Measurements from ENCODE around the gene SYNM.

The SYNM gene

GRCh38 chr15:99076109-99076508, 28.8 kb upstream of the SYNM start:
- no peak overlapping the region for H3K4me3 ChIP-seq (replicated peaks; ENCODE audit: low read depth, low read length)
- DNase-seq (ENCODE audit: extremely low read depth, low read depth): no peak
- TF ChIP-seq CTCF (IDR thresholded peaks at IDR 0.05; ENCODE audit: low read depth, low read length, missing control alignments): no peak

GRCh38 chr15:99076555-99077308, 28.1 kb upstream of the SYNM start:
- peak; percentile 78 for TF ChIP-seq CTCF (IDR thresholded peaks at IDR 0.05; ENCODE audit: low read depth, low read length, missing control alignments)
- no peak overlapping the region for H3K4me3 ChIP-seq (replicated peaks; ENCODE audit: low read depth, low read length)
- DNase-seq (ENCODE audit: extremely low read depth, low read depth): peak; percentile 80

DNA sequence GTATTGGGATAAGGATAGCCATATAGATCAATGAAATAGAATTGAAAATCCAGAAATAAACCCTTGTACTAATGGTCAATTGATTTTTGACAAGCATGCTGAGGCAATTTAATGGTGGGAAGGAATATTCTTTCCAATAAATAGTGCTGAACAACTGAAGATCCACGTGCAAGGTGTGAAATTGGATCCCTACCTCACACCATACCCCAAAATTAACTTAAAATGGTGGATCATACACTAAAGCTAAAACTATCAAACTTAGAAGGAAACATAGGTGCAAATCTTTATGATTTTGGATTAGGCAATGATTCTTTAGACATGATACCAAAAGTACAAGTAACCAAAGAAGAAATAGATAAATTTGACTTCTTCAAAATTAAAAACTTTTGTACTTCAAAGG, 22.1 kb upstream of the SYNM start:
- DNase-seq (ENCODE audit: extremely low read depth, low read depth): no peak
- TF ChIP-seq CTCF (IDR thresholded peaks at IDR 0.05; ENCODE audit: low read depth, low read length, missing control alignments): no peak
- H3K4me3 ChIP-seq (replicated peaks; ENCODE audit: low read depth, low read length): no peak overlapping the region

DNA sequence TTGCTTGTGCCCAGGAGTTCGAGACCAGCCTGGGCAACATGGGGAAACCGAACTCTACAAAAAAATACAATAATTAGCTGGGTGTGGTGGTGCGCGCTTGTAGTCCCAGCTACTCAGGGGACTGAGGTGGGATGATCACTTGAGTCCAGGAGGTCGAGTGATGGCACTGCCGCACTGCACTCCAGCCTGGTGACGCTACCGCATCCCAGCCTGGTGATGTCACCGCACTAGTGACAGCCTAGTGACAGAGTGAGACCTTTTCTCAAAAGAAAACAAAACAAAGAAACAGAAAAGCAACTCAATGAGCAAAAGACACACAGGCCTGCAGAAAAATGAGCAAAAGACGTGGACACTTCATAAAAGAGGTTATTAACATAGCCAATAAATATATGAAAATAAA, 19.9 kb upstream of the SYNM start:
- no peak for TF ChIP-seq CTCF (IDR thresholded peaks at IDR 0.05; ENCODE audit: low read depth, low read length, missing control alignments)
- DNase-seq (ENCODE audit: extremely low read depth, low read depth): no peak
- H3K4me3 ChIP-seq (replicated peaks; ENCODE audit: low read depth, low read length): no peak overlapping the region

GRCh38 chr15:99085413-99086326, 19.2 kb upstream of the SYNM start:
- no peak for DNase-seq (ENCODE audit: extremely low read depth, low read depth)
- no peak for TF ChIP-seq CTCF (IDR thresholded peaks at IDR 0.05; ENCODE audit: low read depth, low read length, missing control alignments)
- H3K4me3 ChIP-seq (replicated peaks; ENCODE audit: low read depth, low read length): no peak overlapping the region

- no peak overlapping the region for H3K4me3 ChIP-seq (replicated peaks; ENCODE audit: low read depth, low read length)
- no peak for DNase-seq (ENCODE audit: extremely low read depth, low read depth)
- no peak for TF ChIP-seq CTCF (IDR thresholded peaks at IDR 0.05; ENCODE audit: low read depth, low read length, missing control alignments)
Measured at GRCh38 chr15:99086327-99086667, 18.6 kb upstream of the SYNM start.

Data from HFF-Myc (cell line).